Measurements from ENCODE around the gene ELK3.

The ELK3 gene

GRCh38 chr12:96236221-96236822, 42.1 kb downstream of the ELK3 start:
- peak; percentile 44 for DNase-seq

GRCh38 chr12:96237035-96237434, 42.9 kb downstream of the ELK3 start:
- no peak for DNase-seq

- peak; percentile 82 for DNase-seq
Measured at GRCh38 chr12:96237465-96238077, 43.4 kb downstream of the ELK3 start.

DNA sequence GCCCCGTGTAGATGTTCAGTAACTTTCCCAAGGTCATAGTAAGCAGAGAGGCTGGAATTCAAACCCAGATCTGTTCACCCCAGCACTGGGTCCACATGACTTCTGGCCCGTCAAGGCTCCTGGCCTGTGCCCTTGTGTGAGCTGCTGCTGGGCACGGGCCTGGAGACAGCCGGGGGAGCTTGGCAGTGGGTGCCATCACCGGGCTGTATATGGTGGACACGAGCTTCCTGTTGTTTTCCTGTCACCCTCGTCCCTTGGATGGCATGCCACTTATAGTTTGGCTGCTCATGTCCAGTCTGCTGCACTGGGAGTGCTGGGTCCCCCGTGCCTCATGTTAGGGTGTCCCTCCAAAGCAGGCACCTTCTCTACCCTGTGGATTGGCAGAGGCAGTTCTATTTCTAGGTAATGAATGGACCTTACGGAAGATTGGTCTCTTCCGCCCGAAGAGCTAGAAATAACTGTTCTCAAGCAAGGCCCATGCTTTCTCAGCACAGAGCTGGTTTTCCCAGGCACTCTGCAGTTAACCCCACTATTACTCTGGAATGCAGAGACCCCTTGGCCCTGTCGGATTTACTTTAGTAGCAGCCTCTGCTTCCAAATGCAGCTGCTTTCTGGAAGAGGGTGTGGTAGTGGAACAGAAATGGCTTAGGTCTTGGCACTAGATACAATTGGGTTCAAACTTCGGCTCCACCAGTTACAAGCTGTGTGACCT, 44.3 kb downstream of the ELK3 start:
- DNase-seq, result no peak

- no peak for DNase-seq
Measured at GRCh38 chr12:96239711-96240635, 45.8 kb downstream of the ELK3 start.

DNA sequence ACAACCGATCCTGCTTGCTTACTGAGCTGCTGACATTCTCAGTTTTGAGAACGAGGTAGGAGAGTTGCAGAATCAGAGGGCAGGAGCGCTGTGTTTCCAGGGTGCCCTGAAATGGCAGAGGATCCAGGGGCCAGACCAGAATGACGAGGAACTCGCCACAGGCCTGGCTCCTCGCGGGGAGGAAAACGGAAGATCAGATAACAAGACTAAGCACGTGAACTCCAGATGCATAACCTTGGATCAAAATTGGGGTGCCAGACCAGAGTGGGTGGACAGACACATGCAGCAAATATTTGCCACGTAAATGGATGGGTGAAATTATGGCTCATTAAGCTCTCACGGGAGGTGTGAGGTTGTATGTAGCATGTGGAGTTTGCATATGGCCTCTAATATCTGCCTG, 46.5 kb downstream of the ELK3 start:
- no peak for DNase-seq

GRCh38 chr12:96241431-96241830, 47.3 kb downstream of the ELK3 start:
- no peak for DNase-seq

DNA sequence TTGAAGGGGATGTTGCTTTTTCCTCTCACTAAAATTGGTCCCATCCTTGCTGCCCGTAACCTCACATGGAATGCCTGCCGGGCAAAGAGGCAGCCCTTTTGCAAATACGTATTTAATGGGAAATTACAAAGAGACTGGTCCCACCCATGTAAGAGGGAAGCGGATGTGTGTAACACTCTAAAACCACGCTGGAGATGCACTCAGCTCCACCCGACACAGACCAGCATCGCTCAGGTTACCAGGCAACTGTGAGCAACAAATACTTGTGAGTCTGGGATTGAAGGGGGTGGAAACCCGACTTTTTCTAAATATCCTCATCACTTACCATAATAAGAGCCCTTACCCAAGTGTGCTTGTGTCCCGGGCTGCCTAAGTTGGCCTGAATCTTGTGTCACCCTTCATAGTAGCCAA, 47.7 kb downstream of the ELK3 start:
- DNase-seq, result peak; percentile 77

- DNase-seq, result no peak
Measured at GRCh38 chr12:96242597-96242996, 48.4 kb downstream of the ELK3 start.

DNA sequence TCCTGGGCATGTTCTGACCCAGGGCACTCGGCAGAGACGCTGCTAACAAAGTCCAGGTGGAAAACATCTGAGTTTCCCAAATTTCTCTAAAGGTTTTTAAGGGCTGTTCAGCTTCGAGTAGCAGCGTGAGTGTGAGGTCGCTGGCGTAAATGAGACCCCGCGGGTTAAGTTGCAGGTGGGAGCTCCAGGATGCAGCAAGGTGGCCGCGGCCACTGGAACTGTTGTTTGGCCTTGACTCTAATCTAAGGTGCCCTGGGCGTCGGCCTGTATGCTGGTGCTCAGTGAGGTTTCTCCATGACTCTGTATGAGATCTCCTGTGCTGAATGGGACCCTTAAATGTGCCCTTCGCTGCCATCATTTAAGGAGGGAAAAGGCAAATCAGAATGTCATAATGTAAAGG, 50.7 kb downstream of the ELK3 start:
- DNase-seq, result no peak

DNA sequence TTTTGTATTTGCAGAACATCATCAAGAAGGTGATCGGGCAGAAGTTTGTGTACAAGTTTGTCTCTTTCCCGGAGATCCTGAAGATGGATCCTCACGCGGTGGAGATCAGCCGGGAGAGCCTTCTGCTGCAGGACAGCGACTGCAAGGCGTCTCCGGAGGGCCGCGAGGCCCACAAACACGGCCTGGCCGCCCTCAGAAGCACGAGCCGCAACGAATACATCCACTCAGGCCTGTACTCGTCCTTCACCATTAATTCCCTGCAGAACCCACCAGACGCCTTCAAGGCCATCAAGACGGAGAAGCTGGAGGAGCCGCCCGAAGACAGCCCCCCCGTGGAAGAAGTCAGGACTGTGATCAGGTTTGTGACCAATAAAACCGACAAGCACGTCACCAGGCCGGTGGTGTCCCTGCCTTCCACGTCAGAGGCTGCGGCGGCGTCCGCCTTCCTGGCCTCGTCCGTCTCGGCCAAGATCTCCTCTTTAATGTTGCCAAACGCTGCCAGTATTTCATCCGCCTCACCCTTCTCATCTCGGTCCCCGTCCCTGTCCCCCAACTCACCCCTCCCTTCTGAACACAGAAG, 52.8 kb downstream of the ELK3 start:
- no peak for DNase-seq

GRCh38 chr12:96247563-96247962, 53.4 kb downstream of the ELK3 start:
- DNase-seq, result peak; percentile 39

DNA sequence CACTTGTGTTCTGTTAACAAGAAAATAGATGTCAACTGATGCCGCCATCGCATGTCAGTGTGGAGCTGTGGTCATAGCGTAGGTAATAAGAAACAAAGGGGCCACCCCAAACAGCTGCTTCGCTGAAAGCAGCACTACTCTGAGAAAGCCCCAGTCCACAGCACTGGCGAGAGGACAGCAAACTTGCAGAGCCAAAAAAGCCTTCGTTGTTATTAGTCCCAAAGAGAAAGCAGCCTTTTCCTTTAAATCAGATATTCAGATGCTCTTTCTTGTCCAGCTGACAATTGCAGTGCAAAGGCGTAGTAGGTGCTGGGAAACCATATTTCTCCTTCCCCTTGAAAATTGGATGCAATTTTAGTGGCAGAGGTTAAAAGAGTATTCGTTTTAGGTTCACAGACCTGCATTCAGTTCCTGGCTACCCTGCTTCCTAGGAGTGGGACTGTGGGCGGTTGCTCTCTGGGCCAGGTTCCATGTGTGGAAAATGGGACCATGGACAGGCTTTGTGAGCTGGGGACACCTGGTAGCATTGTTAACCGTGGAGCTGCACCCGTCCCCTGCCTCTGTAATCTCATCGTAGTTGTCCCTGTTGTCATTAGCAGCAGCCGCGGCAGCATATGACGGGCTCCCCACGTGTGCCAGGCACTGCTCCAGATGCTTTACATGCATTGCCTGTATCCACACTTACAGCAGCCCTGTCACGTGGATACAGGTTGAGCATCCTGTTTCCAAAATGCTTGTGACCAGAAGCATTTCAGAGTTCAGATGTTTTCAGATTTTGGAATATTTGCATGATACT, 54.2 kb downstream of the ELK3 start:
- DNase-seq, result no peak

GRCh38 chr12:96249196-96250118, 55.3 kb downstream of the ELK3 start:
- DNase-seq, result no peak

- DNase-seq, result no peak
Measured at GRCh38 chr12:96250119-96250685, 56.0 kb downstream of the ELK3 start.

GRCh38 chr12:96255077-96255476, 60.9 kb downstream of the ELK3 start:
- no peak for DNase-seq

DNA sequence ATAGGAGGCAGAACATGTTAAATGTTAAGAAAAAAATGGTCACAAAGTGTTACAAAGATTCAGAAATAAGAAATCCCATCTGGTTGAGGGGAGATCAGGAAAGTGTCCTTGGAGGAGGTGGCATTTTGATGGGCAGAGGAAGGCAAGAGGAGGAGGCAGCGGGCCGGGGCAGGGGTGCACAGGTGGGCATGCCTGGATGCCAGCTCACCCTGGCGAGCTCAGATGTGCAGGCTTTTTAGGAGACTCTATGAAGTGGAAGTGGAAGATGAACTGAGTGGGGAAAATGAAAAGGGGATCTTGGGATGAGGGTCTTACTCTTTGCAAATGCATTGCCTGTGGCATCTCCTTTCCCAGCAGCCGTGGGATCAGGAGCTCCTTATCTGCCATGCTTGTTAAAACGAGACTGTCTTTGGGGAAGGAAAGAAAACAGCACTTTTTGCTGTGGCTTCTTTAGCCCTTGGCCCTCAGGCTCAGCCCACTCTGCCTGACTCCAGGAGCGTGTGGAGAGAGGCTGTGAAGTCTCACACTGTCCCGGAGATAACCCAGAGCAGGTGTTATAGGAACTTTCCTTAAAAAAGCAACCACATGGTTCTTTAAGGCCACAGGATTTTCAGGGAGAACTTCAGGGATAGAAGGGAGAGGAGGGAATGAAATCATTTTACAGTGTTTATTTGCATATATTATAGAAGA, 62.6 kb downstream of the ELK3 start:
- DNase-seq, result no peak

DNA sequence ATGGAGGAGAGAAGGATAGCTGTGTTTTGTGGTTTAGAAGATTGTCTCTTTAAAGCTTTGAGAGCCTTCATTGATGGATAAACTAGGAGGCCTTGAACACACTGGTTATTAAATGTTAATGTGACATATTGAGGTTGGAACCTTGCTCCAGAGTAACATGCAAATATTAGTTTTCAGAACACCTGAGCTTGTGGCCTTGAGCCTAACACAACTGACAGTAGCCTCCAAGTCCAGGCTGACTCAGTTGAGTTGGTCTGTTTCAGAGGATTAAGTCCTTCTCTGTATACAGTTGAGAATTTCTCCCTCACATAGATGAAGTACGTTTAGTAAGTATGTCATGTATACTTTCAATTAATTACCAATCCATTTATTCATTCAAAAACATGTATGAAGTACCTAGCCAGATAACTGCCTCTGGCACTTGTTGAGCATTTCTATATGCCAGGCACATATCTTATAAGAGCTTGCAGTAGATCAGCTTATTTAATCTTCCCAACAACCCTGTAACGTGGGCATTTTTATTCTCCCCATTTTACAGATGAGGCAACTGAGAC, 63.5 kb downstream of the ELK3 start:
- DNase-seq, result no peak

DNA sequence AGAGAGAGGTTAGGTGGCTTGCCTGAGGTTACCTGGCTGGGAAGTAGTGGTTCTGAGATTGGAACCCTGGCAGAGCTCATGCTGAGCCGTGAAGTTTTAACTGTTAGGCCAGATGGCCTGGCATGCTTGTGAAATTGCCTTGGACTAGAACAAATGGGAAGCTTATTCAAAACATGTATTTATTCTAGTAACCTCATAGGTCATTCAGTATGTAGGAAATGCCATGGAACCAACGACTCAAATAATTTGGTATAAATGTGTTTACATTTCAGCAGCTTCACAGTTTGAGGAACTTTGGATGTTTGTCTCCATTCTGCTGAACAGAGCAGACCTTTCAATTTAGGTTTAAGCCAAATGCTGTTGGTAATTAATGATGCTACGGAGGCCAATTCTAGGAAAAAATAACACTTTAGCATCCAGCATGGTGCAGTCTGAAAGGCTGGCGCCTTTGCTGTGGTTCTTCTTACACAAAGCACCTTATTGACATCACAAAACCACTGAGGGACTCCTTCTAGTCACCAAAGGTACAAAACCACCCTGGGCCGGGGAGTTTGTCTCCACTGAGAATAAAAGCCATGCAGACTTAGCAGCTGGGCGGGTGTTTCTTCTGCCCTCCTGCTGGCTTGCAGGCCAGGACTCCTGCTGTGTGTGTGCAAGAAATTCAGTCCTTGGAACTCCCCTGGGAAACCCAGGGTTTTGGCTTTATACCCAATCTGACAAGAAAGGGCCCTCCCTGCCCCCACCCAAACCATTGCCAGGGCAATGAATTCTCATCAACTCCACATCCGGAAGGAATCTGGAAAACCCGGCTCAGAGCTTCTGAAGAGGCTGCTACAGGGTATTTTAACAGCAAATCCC, 64.2 kb downstream of the ELK3 start:
- DNase-seq, result no peak
